GM19468 (cell line): ENCODE measurements around the gene MRPL38.

Experiments
- ATAC-seq: cut with Tn5 transposase; IDR thresholded peaks from one replicate; pipeline ENCODE4 v1.9.1; 2021; ENCODE audit warnings: mild to moderate bottlenecking, moderate library complexity, moderate number of reproducible peaks; ENCODE audit not compliant: unreplicated experiment; ENCODE audit errors: extremely low read depth

MRPL38 gene

DNA sequence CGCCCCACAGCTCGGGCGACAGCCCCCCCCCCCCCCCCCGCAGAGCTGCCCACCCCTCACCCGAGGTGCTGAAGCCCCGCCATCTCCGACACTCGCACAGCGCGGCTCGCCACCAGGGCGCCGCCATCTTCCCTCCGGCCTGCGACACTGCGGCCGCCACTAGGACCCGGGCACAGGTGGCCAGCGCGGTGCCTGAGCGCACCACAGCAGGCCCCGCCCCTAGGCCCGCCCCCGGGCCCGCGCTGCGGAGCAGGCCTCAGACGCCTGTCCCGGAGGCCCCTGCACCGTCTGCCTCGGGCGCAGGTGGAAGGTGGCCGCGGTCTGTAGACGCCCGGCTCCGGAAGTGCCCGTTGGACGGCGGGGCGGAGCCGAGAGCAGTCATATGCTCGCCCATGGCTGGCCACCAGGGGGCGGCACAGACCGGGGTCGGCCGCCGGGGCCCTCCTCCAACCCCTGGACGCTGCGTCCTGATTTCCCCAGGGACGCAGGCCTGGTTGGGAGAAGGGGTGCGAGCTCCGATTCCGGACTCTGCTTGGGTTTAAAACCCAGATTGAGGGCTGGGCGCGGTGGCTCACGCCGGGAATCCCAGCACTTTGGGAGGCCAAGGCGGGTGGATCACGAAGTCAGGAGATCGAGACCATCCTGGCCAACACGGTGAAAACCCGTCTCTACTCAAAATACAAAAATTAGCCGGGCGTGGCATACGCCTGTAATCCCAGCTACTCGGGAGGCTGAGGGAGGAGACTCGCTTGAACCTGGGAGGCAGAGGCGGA lies at the start of gene MRPL38:
Gene MRPL38 (minus strand): TSS at position 136 of the 773 bp plus-strand sequence. CDS start 9 bp downstream, at position 127.
- peak; percentile 92 for ATAC-seq

DNA sequence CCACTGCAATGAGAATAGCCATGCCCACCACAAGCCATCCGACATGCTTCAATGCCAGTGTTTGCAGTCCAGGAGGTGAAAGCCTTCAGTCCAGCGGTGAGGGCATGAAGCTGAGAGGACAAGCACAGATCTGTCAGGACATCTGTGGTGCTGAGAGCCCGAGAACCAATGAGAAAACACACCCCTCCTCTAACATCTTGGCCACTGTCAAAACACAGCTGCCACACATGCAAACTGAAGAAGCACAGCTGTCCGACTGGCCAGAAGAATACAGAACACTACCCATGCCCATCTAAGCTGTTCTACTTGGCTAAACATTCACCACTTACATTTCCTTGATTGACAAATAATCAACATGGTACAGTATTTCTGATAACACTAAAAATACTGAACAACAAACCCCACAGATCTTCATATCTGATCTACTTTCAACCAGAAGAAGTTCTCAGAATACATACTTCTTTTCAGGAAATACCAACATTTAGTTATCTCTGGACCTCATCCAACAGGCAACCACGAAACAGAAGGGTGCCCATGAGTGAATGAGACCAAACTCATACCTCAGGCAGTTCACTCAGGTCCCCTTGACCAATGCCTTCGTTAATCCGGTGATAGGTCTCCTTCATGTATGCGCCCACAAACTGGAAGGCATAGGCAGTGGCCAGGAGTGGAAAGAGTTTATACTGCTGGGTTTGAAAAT lies 46.3 kb upstream of the MRPL38 start:
- ATAC-seq = no peak

DNA sequence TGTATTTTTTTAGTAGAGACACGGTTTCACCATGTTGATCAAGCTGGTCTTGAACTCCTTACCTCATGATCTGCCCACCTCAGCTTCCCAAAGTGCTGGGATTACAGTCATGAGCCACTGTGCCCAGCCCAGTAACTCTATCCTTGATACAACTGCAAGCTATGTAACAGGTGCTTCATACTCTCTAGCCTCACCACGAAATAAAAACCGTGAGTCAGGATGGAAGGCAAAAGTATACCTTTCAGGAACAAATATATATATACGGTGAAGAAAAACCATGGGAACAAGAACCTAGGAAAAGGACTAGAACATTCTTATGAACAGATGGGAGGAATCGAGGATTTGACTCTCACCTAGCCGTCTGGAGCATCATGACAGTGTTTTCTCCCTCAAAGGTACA lies 45.7 kb upstream of the MRPL38 start:
- ATAC-seq = no peak

DNA sequence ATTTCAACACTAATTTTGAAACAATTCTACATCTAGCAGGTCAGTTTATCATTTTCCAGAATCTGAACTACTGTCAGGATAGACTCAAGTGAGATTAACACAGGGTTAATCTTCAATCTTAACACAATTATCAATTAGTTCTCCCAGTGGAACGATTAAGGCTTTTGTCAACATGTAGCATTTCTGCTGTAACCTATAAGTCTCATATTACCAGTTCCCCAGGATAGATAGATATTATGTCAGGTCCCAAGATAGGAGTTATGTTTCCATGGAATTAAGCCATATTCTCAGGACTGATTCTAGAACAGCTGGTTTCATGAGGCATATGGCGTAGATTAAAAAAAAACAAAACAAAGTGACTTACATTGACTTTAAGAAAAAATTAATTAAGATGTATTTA lies 40.5 kb upstream of the MRPL38 start:
- ATAC-seq = no peak

DNA sequence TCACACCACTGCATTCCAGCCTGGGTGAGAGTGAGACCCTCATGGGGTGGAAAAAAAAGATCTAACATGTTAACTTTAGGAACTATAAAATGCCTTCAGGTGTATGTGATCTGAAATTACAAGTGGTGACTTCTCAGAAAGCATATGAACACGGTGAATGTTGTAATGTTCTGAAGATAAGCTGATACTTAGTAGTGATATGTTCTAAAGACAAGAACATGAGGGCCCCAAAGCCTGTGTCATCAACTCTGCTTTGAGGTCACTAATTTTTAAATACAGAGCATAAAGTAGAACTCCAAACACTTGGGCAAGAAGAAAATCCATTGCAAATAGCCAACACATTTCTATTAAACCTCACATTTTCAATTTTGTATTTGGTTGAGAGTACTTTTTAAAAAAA lies 38.8 kb upstream of the MRPL38 start:
- no peak for ATAC-seq

DNA sequence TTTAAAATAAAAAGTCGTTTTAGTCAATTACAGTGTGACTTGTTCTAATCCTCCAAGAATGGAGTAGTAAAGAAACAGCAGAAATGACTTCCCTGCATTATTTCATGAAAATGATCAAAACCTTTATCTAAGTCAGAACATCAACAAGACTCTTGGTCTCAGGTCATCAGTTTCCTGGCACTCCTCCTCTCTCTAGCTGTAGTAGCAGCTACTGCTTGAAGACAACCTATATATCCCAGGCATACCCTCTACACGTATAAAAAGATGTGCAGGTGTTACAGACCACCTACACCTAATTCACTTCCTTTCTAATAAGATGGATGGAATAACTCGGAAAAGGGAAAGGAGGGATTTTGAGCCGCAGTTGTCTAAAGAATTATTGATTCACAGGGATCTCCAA lies 37.8 kb upstream of the MRPL38 start:
- ATAC-seq = no peak

DNA sequence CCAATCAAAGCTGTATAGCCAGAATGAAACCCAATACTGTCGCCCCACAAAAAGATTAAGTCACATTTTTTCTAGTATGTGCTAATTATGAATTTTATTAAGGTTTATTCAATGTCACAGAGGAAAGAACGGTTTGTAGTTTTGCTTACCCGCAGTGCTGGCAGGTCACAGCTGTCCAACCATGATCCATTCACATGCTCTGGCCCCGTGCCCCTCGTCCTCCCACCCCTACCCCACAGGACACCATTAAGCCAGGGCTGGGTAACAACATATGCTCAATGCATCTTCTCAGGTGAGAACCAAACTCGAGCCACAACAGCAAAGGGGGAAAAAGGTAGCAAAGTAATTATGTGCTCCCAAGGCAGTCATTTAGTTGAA lies 36.7 kb upstream of the MRPL38 start:
- no peak for ATAC-seq

DNA sequence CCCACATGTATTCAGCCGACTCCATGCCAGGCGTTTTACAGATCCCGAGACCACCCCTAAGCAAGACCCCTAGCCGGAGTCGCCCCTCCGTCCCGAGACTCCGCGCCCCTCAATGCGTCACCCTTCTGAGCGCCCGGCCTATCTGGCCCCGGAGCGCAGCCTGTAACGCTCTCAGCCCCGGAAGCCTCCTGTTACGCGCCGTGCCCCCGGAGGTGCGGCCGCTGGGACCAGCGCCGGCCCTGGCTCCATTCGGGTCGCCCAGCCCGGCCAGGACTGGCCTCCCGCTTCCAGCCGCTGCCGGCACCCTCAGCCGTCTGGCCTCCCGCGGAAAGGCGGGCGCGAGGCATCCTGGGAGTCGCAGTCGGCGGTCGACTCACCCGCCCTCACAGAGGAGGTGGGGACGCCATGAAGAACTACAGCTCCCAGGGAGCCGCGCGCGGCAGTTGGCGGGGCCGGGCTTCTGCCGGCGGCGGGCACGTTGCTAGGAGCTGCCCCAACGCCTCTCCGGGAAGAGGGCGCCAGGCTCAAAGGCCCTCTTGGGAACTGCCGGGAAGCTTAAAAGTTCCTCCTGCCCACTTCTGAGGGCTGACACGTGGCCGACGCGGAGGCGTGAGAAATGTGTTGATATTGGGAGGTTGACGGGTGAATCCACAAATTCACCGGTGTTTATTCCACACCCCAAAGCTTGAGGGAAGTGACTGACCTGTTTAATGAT lies 36.2 kb upstream of the MRPL38 start, which contains the start of gene FBF1:
Gene FBF1 (minus strand): TSS at position 316 of the 715 bp plus-strand sequence. CDS start 2,893 bp downstream, outside the sequence.
- ATAC-seq = peak; percentile 87

DNA sequence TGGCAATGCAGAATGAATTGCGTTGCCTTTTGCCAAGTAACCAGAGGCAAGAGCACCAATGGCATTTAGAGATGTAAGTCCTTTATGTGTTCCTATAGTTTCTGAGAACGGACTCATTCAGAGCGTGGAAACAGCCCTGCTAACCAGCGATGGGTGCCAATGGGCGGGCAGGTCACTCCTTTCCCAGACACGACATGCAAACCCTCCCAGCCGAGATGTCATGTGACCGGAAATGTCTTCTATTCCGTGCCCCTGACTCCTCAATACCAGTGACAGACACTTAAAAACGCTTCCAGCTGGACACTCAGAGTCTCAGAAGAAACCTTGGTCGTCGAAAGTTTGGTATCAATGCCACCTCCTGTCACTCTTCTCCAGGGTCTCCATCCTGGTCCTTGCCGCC lies 33.0 kb upstream of the MRPL38 start:
- ATAC-seq = no peak

DNA sequence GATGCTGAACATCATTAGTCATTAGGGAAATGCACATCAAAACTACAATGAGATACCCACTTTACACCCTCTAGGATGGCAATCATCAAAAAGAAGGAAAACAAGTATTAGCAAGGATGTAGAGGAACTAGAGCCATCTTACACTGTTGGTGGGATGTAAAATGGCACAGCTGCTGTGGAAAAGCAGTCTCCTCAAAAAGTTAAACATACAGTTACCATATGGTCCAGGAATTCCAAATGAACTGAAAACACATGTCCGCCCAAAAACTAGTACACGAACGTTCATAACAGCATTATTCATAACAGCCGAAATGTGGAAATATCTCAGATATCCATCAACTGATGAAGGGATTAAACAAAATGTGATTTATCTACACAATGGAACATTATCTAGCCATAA lies 29.1 kb upstream of the MRPL38 start:
- no peak for ATAC-seq

DNA sequence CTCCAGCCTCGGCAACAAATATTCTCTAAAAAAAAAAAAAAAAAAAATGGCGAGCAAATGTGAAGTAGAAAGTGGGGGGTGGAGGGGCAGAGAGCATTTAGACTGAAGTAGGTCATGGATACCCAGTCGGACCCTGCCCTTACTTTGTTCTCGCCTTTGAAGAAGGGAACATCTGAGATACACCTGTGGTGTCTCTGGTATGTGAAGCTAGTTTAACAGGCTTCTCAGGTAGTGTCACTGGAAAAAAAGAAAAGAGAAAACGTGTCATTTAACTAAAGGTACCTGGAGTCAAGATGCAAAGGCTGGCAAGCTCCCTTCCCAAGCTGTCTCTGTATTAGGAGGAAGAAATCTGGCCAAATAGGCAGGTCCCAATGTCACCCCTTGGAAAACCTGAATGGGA lies 28.2 kb upstream of the MRPL38 start:
- no peak for ATAC-seq

DNA sequence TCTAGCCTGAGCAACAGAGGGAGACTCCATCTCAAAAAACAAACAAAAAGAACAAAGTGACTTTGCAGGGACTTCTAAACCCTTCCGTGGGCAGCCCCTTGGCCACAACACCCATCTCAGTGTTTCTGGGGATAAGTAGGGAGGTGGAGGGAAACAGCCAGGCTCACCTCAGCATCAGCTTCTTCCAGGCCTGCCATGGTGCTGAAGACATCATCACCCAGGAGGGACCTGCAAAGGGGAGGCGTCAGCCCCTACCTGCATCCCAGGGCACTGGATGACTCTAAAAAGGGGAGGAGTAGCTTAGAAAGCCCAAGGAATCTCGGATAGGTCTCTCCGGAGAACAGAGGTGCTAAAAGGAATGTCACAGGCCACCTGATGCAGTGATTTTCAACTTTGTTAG lies 26.4 kb upstream of the MRPL38 start:
- ATAC-seq = no peak

DNA sequence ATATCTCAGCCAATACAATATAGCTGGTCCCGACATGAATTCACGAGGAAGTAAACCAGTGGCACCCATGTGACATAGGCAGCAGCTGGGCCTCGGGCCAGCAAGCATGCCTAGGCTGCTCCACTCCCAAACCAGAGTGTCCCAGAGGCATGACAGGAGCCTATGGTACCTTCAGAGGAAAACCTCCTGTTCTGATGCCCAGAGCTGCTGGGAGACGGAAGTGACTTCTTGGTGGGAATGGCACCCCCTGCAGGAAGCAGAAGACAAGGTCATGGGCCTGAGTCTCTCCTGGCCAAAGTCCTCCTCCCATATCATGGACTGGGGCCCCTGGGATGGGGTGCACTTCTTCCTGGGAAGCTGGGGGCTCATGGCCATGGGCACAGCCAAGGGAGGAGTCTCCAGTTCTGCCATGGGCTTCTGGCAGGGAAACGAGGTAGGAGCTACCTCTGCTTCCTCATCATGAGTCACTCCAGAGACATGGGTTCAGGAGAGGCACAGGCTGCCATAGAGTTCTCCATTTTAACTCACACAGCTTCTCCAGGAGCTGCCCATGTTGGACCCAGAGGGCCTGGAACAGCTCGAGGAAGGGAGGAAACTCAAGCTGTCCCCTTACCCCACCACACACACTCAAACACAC lies 22.7 kb upstream of the MRPL38 start:
- ATAC-seq = no peak

DNA sequence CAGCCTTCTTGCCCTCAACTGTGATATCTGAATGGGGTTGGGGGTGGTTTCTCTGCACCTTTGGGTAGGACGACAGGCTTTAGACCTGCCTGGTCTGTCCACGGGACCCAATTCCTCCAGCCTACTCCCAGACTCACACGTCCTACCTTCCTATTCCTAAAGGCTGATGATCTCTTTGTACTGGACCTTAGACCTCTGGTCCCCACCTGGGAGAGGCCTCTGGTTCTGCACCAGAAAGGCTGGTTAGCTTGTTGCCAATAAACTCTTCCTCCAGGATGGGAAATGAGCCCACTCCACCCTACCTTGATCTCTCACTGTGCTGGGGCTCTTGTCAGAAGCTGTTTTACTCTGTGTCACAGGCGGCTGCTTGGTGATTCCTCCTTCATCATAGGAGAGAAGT lies 21.8 kb upstream of the MRPL38 start:
- no peak for ATAC-seq

DNA sequence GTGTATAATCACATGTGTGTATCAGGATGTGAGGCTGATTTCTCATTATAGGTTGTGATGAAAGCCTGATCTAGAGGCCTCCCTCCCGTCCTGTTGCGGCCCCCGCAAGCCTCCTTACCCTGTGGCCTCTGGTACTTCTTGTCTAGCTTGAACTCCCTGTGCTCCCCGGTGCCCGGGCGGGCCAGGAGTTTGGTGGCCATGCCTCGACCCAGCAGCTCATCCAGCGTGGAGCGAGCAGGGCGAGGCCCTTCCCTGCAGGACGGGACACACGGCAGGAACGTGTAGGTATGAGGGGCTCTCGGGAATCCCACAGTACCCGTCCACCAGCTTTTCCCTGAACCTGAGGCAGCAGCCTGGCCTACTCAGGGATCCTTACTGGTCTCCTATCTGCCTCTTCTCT lies 21.2 kb upstream of the MRPL38 start:
- ATAC-seq = no peak

DNA sequence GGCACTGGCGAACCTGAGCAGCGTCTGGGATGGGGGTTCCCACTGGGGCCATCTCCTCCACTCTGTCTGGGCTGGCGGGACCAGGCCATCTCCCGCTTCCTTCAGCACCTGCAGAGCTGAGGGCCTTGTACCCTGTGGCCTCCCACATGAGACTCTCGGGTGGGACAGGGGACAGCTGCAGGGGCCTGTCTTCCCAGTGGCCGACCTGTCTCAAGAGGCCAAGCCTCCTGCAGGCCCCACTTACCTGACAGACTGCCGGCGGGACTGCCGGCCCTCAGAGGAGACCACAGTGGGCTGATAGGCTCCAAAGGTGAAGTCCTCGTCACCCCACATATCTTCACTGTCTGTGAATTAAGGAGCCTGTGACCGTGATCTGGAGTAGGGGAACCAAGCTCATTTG lies 20.4 kb upstream of the MRPL38 start:
- no peak for ATAC-seq

DNA sequence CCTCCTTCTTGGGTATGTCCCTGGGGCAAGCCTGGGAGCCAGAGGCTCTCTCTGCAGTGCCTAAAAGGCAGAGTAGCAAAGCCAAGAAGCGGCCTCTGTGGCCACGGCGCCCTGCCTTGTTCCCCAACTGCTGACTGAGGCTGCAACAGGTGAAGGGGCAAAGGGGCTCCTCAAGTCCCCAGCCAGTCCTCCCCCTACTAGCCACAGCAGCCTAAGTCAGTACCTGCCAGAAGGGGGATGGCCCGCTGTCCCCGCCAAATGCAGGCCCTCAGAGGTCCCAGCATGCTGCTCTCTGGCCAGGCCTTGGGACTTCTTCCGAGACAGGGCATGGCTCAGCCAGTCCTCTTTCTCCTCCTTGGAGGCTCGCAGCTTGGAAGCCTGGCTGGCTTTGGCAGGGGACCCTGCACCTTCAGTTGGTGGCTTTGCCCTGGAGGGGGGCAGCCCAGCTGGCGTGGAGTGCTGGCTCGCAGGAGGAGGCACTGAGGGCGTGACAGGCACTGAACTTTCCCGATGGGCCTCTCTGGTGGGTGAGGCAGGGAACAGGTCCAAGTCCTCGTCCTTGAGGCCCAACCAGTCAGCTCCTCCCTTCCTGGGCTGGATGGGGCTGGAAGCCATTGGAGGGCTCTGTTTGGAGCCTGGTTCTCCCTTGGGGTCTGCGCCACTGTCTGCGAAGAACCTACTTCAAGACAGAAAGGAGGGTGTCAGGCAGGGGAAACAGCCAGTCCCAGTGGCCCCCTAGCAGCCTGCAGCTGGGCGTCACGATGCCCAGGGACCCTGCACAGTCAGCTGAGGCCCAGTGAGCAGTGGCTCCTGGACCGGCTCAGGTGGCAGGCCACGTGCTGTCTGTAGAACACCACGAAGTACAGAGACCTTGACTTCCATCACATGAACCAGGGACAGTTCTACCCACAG lies 18.5 kb upstream of the MRPL38 start:
- ATAC-seq = no peak

DNA sequence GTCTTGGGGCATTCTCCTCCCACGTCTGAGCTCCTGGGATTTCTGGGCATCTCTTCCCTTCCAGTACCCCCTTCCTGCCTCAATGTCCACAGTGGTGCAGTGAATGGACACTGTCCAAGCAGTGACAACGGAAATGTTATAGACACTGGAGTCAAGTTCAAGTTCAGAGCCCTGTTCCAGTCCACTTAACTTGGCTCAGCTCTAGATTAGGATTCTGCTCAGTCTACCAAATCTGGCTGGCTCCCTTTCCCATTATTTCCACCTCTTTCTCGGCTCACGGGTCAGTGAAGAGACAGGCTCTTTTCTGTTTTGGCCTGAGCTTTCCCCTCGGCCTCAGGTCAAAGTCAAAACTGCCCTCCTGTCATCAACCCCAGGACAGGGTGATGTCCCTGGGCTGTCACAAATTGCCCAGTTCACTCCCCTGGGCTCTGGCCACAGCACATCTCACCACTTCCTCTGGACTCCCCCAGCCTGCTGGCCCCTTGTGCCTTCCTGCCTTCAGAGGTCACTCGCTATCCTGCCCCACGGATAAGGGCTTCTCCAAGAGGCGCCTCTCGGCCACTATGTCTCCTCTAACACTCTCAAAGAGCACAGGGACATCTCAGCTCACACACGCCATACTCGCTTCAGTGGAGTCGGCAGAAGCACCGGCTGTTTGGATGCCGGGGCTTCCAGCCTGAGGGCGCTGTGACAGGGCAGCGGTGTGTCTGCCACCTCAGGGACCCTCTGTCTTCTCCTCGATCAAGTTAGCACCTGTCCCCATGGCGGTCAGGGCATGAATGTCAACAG lies 17.7 kb upstream of the MRPL38 start:
- no peak for ATAC-seq

DNA sequence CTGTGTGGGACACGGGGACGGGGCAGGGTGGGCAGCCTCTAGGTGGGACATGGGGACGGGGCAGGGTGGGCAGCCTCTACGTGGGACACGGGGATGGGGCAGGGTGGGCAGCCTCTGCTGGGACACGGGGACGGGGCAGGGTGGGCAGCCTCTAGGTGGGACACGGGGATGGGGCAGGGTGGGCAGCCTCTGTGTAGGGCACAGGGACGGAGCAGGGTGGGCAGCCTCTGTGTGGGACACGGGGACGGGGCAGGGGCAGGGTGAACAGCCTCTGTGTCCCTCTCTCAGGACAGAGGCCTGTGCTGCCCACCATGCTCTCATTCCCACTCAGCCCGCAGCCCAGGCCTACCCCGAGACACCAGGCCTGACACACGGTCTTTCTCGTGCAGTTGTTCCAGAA lies 16.9 kb upstream of the MRPL38 start:
- no peak for ATAC-seq
